Superior temporal gyrus (tissue), 1 donor: ENCODE data around the gene UBE3B.
A peak's percentile ranks its signal among the peaks of the same experiment; 100 is the strongest.

ENCODE experiments used
- DNase-seq: peaks from one replicate; pipeline ENCODE4 v3.0.0-alpha.2; 2016; ENCODE audit errors: extremely low spot score

The UBE3B gene

GRCh38 chr12:109572506-109572845 lies 95.0 kb downstream of the UBE3B start:
- no peak for DNase-seq

GRCh38 chr12:109573029-109573913 lies 95.8 kb downstream of the UBE3B start, which contains the start of the genes MMAB and MVK:
Gene MMAB, minus strand, starts transcription at chr12:109573504. Its CDS starts 24 bp downstream, at chr12:109573480.
Gene MVK, plus strand, starts transcription at chr12:109573794. Its CDS starts 1,029 bp downstream, at chr12:109574823.
- peak; percentile 99 for DNase-seq

- DNase-seq = no peak
Measured at GRCh38 chr12:109573914-109574244, 96.4 kb downstream of the UBE3B start.

- no peak for DNase-seq
Measured at GRCh38 chr12:109575683-109576082, 98.2 kb downstream of the UBE3B start.

- DNase-seq = no peak
Measured at GRCh38 chr12:109577311-109577710, 99.9 kb downstream of the UBE3B start.

GRCh38 chr12:109578330-109578927 lies 101.0 kb downstream of the UBE3B start:
- DNase-seq = no peak

GRCh38 chr12:109579639-109580038 lies 102.2 kb downstream of the UBE3B start:
- DNase-seq = no peak

- no peak for DNase-seq
Measured at GRCh38 chr12:109580272-109580671, 102.8 kb downstream of the UBE3B start.

GRCh38 chr12:109580684-109581333 lies 103.4 kb downstream of the UBE3B start:
- no peak for DNase-seq

- DNase-seq = no peak
Measured at GRCh38 chr12:109581334-109581691, 103.9 kb downstream of the UBE3B start.

GRCh38 chr12:109581856-109582255 lies 104.4 kb downstream of the UBE3B start:
- DNase-seq = no peak

GRCh38 chr12:109582636-109583035 lies 105.2 kb downstream of the UBE3B start:
- DNase-seq = no peak

GRCh38 chr12:109583733-109584132 lies 106.3 kb downstream of the UBE3B start:
- DNase-seq = no peak
